Endothelial cell of hepatic sinusoid (primary cell): ENCODE measurements around the gene WNT4.

ENCODE experiments used
- in situ Hi-C: cut with HindIII; loops from 2 replicates; pipeline ENCODE4 v1.10.0; 2017; ENCODE audit warnings: low sequenced_read_pairs

WNT4 gene

GRCh38 chr1:22115286-22115685 is 27.6 kb downstream of the WNT4 start:
- in situ Hi-C loops: no loop called here

GRCh38 chr1:22114083-22115012 is 28.5 kb downstream of the WNT4 start:
- in situ Hi-C loops: loop anchor here (5.0 kb wide), 1 partner anchor 103 kb away; no protein-coding TSS in a partner anchor

DNA sequence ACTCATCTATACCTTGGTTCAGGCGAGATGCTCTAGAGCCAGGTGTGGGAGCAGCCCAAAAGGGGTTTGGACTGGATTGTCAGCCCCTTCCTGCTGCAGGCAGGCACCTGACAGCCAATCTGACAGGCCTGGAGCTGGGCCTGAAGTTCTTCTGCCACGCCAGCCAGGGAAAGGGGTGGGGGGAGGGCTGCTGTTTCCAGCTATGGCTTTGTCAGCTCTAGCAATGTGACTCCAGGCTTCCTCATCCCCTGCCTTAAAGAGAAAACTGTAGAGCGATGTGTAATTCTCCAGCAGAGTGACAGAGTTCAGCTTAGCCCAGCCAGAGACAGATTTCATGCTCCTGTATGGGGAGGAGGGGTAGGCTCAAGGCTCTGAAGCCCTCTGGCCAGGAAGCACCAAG is 30.3 kb downstream of the WNT4 start:
- in situ Hi-C loops: loop anchor here (5.0 kb wide), 1 partner anchor 105 kb away; no protein-coding TSS in a partner anchor

DNA sequence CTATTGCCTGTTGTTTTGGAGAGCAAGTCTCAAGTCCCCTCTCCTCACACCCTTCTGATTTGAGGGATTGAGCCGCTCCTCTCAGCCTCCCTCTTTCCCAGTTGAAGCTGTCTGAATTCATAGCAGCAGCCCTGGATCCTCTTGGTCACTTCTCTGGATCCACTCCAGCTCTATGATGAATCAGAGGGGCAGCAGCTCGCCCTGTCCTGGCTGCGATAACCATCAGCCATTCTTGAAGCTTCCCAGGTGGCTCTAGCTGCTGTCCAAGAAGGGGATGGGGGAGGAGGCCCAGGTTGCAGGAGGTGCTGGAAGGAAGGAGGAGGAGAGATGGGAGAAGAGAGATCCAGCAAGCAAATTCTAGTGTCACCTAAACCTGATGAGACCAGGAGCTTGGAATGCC is 31.3 kb downstream of the WNT4 start:
- in situ Hi-C loops: loop anchor here (5.0 kb wide), 1 partner anchor 106 kb away; no protein-coding TSS in a partner anchor

DNA sequence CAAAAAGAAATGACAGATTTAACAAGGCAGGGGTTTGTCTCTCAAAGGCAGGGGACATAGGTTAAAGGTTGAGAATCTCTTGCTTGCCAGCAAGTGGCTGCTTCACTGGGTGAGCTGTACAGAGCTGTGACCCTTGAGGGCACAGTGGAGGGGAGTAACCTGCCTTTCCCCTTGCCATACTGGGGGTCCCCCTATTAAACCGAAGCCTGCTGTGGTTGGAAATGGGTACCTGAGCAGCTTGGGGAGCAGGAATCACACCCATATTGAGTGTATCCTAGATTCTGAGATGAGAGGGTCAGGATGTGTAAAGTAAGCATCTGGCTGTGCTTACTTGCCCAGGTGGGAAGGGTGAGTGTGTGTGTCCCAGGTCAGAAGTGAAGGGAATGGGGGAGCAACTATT is 31.8 kb downstream of the WNT4 start:
- in situ Hi-C loops: loop anchor here (5.0 kb wide), 1 partner anchor 106 kb away; no protein-coding TSS in a partner anchor

DNA sequence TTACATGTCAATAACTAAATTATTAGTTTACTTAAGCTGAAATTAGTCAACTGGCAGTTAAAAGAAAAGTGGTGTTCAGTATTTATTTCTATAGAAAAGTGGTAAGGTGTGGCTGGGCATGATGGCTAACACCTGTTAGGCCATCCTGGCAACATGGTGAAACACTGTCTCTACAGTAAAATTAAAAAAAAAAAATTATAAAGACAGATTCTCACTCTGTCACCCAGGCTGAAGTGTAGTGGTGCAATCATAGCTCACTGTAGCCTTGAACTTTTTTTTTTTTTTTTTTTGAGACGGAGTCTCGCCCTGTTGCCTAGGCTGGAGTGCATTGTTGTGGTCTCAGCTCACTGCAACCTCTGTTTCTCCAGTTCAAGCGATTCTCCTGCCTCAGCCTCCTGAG is 32.9 kb downstream of the WNT4 start:
- in situ Hi-C loops: loop anchor here (5.0 kb wide), 1 partner anchor 107 kb away; no protein-coding TSS in a partner anchor

DNA sequence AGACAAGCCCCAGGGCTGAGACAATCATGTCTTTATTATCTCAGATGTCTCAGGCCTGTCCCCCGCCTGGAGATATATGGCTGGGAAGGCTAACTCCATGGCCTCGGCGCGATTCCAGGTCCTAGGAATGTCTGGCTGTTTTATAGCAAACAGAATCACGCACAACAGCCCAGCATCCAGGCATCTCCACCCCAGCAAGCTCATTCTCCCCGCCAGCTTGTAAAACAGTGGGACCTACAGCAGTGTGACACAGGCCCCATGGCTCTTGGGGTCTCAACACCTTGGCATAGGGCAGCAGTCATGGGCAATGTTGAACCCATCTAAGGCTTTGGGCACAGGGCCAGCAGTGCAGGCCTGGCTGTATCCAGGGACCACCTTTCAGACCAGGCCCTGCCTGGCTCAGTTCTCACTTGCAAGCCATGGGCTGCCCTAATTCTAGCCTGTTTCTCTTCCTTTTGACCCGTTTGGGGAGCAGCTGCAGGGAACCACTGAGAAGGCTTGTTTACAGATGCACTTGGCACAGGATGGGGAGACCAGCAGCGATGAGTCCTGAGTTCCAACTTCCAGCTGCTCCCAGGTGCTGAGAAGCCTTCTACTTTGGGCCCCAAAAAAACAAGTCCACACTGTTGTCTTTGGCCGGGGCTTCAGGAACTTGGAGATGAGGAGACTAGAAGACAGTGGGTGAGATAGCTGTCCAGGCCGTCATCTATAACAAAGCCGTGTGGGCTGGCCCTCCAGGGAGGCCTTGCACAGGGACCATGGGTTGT is 34.4 kb downstream of the WNT4 start:
- in situ Hi-C loops: no loop called here

GRCh38 chr1:22107126-22107525 is 35.8 kb downstream of the WNT4 start:
- in situ Hi-C loops: no loop called here

- in situ Hi-C loops: no loop called here
Observed at GRCh38 chr1:22105611-22106207, 37.2 kb downstream of the WNT4 start.

- in situ Hi-C loops: no loop called here
Observed at GRCh38 chr1:22104865-22105437, 37.9 kb downstream of the WNT4 start.

- in situ Hi-C loops: no loop called here
Observed at GRCh38 chr1:22104094-22104493, 38.8 kb downstream of the WNT4 start.

- in situ Hi-C loops: no loop called here
Observed at GRCh38 chr1:22102746-22103145, 40.2 kb downstream of the WNT4 start.

- in situ Hi-C loops: no loop called here
Observed at GRCh38 chr1:22101995-22102394, 40.9 kb downstream of the WNT4 start.

GRCh38 chr1:22101199-22101598 is 41.7 kb downstream of the WNT4 start:
- in situ Hi-C loops: no loop called here

- in situ Hi-C loops: no loop called here
Observed at GRCh38 chr1:22100168-22100567, 42.7 kb downstream of the WNT4 start.

DNA sequence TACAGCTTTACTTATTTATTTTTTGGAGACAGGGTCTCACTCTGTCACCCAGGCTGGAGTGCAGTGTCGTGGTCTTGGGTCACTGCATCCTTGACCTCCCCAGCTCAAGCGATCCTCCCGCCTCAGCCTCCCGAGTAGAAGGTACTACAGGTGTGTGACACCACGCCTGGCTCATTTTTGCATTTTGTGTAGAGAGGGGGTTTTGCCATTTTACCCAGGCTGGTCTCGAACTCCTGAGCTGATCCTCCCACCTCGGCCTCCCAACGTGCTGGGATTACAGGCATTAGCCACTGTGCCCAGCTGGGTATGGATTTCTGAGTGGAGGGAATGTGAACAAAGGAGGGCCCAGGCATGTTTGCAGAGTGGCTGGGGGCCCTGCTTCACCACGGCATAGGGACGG is 44.1 kb downstream of the WNT4 start:
- in situ Hi-C loops: no loop called here

GRCh38 chr1:22096463-22096862 is 46.4 kb downstream of the WNT4 start:
- in situ Hi-C loops: no loop called here

DNA sequence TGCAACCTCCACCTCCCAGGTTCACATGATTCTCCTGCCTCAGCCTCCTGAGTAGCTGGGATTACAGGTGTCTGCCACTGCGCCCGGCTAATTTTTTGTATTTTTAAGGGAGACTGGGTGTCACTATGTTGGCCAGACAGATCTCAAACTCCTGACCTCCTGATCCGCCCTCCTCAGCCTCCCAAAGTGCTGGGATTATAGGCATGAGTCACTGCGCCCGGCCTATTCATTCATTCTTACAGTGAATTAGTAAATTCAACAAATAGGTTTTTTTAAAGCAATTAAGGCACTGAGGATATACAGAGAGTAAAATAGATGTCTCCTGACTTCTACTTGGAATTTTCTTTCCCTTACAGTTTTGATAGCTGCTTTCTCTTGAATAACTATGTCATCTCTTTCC is 46.9 kb downstream of the WNT4 start:
- in situ Hi-C loops: no loop called here

DNA sequence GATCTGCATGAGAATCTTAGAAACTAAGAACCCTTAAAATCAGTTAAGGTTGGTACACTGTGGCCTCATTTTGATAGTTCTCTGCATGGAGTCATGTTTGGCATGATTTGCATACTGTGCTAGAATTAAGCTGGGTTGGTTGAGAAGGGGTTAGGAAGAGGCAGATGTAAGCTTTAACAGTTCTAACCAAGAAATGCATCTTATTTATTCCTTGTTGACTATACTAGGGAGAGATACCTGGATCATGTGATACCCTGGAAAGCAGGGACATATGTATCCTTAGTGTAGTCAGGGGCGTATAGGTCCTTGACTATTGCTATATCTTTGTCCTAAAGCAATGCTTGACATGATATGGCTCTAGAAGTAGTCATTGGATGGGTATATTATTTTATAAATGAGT is 49.4 kb downstream of the WNT4 start:
- in situ Hi-C loops: loop anchor here (5.0 kb wide), 1 partner anchor 41 kb away; the partner anchor contains the start of gene CDC42

DNA sequence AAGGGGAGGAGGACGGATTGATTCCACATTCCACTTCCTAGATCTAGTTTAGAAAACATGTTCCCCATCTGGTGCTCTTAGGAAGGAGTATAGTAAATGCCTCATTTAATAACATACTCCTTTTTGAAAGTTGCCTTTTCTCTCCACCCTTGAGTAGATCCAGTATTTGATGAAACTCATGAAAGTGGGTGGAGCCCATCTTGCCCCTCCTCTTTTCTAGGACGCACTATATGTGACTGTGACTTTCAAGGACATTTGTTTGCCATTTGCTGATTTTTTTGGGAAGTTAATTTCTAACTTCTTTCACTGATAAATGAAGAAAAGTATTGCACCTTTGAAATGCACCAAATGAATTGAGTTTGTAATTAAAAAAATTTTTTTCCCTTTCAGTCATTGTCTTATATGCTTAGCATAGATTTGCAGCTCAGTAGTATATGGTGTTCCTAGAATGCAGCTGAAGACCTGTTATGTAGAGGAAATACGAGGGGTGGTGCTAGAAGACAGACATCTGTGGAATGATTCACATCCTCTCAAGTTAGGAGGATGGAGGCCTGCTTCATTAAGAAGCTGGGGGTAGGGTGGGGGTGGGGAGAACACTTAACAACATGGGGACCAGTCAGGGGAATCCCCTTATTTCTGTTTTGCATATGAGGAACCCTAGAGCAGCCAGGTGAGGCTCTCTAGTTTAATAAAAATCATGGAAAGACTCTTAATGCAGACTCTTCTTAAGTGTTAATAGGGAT is 50.7 kb downstream of the WNT4 start:
- in situ Hi-C loops: loop anchor here (5.0 kb wide), 1 partner anchor 40 kb away; the partner anchor contains the start of gene CDC42
